SW 1271 (cell line): Measurements from ENCODE around the gene RILPL1.
"Not testable (repeated sequence)": the region's sequence is repeated elsewhere in the genome, so short reads cannot be mapped to it uniquely, and the experiment has no call there.

Source experiments
- DNase-seq, 2 experiments: peaks; one replicate each; lab custom pipeline; 2025; lab: John Stamatoyannopoulos, UW

RILPL1 gene

DNA sequence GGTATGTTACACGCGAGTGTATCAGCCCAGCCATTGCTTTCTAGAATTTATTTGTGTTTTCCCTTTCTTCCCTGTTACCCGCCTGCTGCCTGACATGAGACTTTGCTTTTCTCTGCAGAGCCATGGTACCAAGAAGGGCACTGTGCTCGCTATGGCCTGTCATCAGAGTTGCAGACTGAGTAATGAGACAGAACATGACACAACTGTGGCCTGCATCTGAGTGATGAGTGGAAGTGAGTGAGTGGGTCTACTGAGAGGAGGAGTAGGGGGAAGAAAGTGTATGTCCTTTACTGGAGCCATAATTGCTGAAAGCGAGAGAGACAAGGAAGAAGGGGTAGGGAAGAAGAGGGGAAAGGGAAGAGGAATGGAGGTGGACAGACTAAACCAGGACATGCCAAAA, 2.9 kb downstream of the RILPL1 start:
- DNase-seq: no peak

- no peak for DNase-seq
These were observed 3.8 kb downstream of the RILPL1 start for GRCh38 chr12:123529686-123530085.

GRCh38 chr12:123528858-123529257, 4.7 kb downstream of the RILPL1 start:
- no peak for DNase-seq

- no peak for DNase-seq
These were observed 6.9 kb downstream of the RILPL1 start for GRCh38 chr12:123526542-123527080.

DNA sequence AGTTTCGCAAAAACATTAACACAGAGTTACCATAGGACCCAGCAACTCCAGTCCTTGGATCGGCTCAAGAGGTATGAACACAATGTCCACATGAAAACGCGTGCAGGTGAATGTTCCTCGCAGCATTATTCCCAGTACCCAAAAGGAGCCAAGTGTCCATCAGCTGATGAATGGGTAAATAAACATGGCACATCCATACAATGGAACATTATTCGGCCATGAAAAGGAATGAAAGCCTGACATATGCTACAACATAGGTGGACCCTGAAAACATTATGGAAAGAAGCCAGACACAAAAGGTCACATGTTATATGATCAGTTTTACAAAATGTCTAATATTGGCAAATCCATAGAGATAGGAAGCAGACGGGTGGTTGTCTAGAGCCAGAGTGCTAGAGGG, 9.1 kb downstream of the RILPL1 start:
- no peak for DNase-seq

DNA sequence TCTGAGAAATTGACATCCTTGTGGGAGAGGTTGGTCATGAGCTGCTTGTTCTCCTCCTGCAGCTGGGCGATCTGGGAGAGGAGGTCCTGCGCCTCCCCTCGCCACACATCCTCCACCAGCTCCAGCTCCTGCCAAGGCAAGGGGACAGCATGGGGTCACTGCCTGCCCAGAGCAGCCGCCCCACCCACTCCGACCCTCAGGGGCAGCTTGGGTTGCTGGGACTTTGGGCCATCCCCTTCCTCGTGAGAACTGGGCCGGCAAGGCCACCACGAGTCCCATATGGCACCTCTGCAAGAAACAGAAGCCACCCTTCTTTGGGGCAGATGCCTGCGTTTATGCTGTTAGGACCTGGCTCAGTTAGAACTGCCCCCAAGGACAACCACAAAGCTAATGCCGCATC, 10.0 kb downstream of the RILPL1 start:
- DNase-seq: no peak

DNA sequence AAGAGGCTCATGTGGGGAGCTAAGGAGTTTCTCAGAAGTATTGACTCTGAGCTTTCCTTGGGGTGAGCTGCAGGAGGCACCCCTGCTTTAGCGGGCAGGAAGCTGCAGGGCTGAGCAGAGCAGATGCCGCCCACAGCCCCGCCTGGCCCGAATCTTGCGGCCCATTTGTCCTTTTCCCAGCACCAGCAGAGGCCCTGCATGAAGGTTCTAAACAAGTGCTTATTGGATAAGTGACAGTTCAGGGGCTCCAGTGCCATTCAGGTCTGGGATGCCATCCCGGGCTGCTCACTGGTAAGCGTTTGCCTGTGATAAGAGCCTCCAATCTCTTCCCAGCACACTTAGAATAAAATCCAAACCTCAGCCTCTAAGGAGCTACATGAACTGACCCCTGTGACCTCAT, 11.4 kb downstream of the RILPL1 start:
- no peak for DNase-seq

DNA sequence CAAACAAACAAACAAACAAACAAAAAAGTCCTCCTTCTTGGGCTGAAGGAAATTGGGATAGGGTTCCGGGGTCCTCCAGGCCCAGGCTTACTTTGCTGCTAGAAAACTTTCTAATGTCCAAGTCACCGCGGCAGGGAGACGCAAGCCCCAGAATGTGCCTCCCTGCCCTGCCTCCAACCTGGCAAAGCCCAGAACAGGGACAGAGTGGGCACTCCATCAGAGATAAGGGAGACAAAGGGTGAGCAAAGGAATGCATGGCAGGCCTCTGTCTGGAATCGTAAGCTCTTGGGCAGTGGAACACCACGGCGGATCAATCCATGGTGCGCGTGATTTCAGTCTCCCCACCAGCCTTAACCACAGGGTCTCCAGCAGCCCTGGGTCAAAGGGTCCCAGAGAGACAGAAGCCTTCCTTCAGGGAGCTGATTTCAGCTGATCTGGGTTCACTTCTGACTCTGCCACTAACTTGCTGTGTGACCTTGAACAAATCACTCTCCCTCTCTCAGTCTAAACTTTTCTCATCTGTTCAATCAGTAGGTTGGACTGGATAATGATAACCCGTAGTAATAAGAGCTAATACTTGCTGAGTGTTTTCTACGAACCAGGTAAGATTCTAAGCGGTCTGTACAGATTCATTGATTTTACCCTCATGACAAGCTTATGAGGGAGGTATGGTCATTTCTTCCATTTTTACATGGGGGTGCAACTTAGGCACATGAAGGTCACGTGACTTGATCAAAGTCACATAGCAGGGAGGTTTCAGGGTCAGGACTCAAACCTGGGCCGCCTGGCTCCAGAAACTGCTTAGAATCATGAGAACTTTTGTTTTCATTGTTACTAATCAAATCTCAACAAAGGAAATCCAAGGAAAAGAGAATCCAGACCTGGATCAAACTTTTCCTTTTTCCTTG, 12.7 kb downstream of the RILPL1 start:
- DNase-seq: no peak

- DNase-seq: no peak
These were observed 14.1 kb downstream of the RILPL1 start for GRCh38 chr12:123519141-123520001.

- no peak for DNase-seq
These were observed 17.2 kb downstream of the RILPL1 start for GRCh38 chr12:123516216-123516780.

GRCh38 chr12:123514582-123515221, 18.8 kb downstream of the RILPL1 start:
- DNase-seq: not testable (repeated sequence)

GRCh38 chr12:123513805-123514204, 19.7 kb downstream of the RILPL1 start:
- DNase-seq: no peak

GRCh38 chr12:123512838-123513665, 20.5 kb downstream of the RILPL1 start:
- no peak for DNase-seq

DNA sequence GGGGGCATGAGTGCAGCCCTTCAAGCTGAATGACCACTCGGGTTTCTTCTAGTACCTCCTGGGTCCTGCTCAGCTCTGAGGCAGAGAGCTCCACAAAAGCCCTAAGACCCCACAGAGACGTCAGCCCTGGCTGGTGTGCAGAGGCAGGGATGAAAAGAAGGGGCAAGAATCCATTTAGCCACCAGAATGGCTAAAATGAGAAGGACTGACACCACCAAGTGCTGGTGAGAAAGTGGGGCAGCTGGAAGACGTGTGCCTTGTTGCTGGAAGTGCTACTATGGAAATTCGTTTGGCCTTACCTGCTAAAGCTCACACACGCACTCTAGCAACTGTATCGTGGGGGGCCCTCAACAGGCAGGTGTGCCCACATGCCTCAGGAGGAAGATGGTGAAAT, 26.7 kb downstream of the RILPL1 start:
- no peak for DNase-seq

GRCh38 chr12:123506059-123506842, 27.3 kb downstream of the RILPL1 start:
- DNase-seq: no peak

- no peak for DNase-seq
These were observed 31.3 kb downstream of the RILPL1 start for GRCh38 chr12:123502163-123502704.

- no peak for DNase-seq
These were observed 34.2 kb downstream of the RILPL1 start for GRCh38 chr12:123499332-123499731.

- no peak for DNase-seq
These were observed 35.2 kb downstream of the RILPL1 start for GRCh38 chr12:123498126-123498825.

DNA sequence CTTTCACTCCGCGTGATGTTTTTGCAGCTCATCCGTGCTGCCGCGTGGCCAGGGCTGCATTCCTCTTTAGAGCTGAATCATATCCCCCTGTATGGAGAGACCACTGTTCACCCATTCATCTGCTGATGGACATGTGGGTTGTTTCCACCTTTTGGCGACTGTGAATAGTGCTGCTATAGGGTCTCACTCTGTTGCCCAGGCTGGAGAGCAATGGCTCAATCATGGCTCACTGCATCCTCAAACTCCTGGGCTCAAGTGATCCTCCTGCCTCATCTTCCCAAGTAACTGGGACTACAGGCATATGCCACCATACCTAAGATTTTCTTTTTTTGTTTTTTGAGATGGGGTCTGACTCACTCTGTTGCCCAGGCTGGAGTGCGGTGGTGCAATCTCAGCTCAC, 36.5 kb downstream of the RILPL1 start:
- no peak for DNase-seq
